Measurements from ENCODE around the gene SLC17A3. TPM values are rescaled to one million over a fixed set of nuclear protein-coding genes. Genes with fewer than 3 reads are reported as not detected.

Gene SLC17A3
- total and polyA plus RNA-seq, 2 experiments from 2014 or later: not detected

GRCh38 chr6:25921525-25922203 is 47.6 kb upstream of the SLC17A3 start:
- TF ChIP-seq POLR2AphosphoS5 (IDR thresholded peaks at IDR 0.05; ENCODE audit: low read depth) (no peak), EZH2 (IDR thresholded peaks at IDR 0.05; ENCODE audit: low read depth, unreplicated experiment) (no peak), ZNF331 (CRISPR knock-in tag; IDR thresholded peaks at IDR 0.05; ENCODE audit: low read depth) (no peak), EZH2phosphoT487 (IDR thresholded peaks at IDR 0.05; ENCODE audit: unreplicated experiment) (no peak), ZNF114 (CRISPR knock-in tag; IDR thresholded peaks at IDR 0.05) (no peak)
- Histone ChIP-seq H3K9me2 (ENCODE audit: insufficient read depth) (0 out of 2 replicates have a peak, but pooled peaks cover 3% of the 10 kb centered on the region), H2AFZ (no peak overlapping the region), H3F3A (replicated peaks; ENCODE audit: low read depth) (no peaks in the 10 kb centered on the region), H3K79me2 (replicated peaks; ENCODE audit: insufficient read depth) (no peaks in the 10 kb centered on the region), H3K4me3 (no peak overlapping the region), H3K4me2 (no peak overlapping the region), H3K36me3 (ENCODE audit: insufficient read depth) (no peaks in the 10 kb centered on the region), H4K20me1 (replicated peaks; ENCODE audit: insufficient read depth) (no peaks in the 10 kb centered on the region), H3K27me3 (ENCODE audit: insufficient read depth) (no peaks in the 10 kb centered on the region), H3K4me1 (ENCODE audit: insufficient read depth) (no peaks in the 10 kb centered on the region), H3K27ac (ENCODE audit: low read depth) (no peak overlapping the region)
- Mint-ChIP-seq H3K36me3 (ENCODE audit: low read depth) (no peaks in the 10 kb centered on the region), H3K4me3 (no peak overlapping the region), H3K9me3 (no peaks in the 10 kb centered on the region), H3K27me3 (ENCODE audit: insufficient read depth, low read depth, poor library complexity) (no peaks in the 10 kb centered on the region), H3K4me1 (no peaks in the 10 kb centered on the region; the same call in 2 of the 3 replicates), H3K27ac (no peak overlapping the region)
- ATAC-seq (no peak), DNase-seq (ENCODE audit: low spot score) (no peak)

GRCh38 chr6:25919657-25920056 is 45.6 kb upstream of the SLC17A3 start:
- Histone ChIP-seq H3K4me2 (no peak overlapping the region), H3K79me2 (replicated peaks; ENCODE audit: insufficient read depth) (no peaks in the 10 kb centered on the region), H3K36me3 (ENCODE audit: insufficient read depth) (no peaks in the 10 kb centered on the region), H3K4me3 (no peak overlapping the region), H3K27me3 (ENCODE audit: insufficient read depth) (no peaks in the 10 kb centered on the region), H3K4me1 (ENCODE audit: insufficient read depth) (no peaks in the 10 kb centered on the region), H3F3A (replicated peaks; ENCODE audit: low read depth) (no peaks in the 10 kb centered on the region), H3K9me2 (ENCODE audit: insufficient read depth) (0 out of 2 replicates have a peak, but pooled peaks cover 4% of the 10 kb centered on the region), H4K20me1 (replicated peaks; ENCODE audit: insufficient read depth) (no peaks in the 10 kb centered on the region), H3K27ac (ENCODE audit: low read depth) (no peak overlapping the region), H2AFZ (0 out of 2 replicates have a peak overlapping the region, but pooled peaks have one; percentile 74)
- H3K27ac Mint-ChIP-seq: no peak overlapping the region
- no peak overlapping the region for H3K4me3 Mint-ChIP-seq
- no peak for ATAC-seq
- no peaks in the 10 kb centered on the region for H3K36me3 Mint-ChIP-seq (ENCODE audit: low read depth)
- H3K4me1 Mint-ChIP-seq: no peaks in the 10 kb centered on the region
- no peaks in the 10 kb centered on the region for H3K27me3 Mint-ChIP-seq (ENCODE audit: insufficient read depth, low read depth, poor library complexity)
- DNase-seq (ENCODE audit: low spot score): no peak
- H3K9me3 Mint-ChIP-seq: no peaks in the 10 kb centered on the region
- TF ChIP-seq CREB1 (CRISPR knock-in tag; IDR thresholded peaks at IDR 0.05; ENCODE audit: low read depth) (no peak), STAT1 (IDR thresholded peaks at IDR 0.05; ENCODE audit: unreplicated experiment) (no peak), NANOG (IDR thresholded peaks at IDR 0.05; ENCODE audit: borderline replicate concordance) (no peak), ZNF114 (CRISPR knock-in tag; IDR thresholded peaks at IDR 0.05) (no peak), EZH2 (IDR thresholded peaks at IDR 0.05; ENCODE audit: low read depth, unreplicated experiment) (no peak), ZNF331 (CRISPR knock-in tag; IDR thresholded peaks at IDR 0.05; ENCODE audit: low read depth) (no peak), JUNB (IDR thresholded peaks at IDR 0.05; ENCODE audit: unreplicated experiment) (no peak)
- TF ChIP-seq, protein P1, sequence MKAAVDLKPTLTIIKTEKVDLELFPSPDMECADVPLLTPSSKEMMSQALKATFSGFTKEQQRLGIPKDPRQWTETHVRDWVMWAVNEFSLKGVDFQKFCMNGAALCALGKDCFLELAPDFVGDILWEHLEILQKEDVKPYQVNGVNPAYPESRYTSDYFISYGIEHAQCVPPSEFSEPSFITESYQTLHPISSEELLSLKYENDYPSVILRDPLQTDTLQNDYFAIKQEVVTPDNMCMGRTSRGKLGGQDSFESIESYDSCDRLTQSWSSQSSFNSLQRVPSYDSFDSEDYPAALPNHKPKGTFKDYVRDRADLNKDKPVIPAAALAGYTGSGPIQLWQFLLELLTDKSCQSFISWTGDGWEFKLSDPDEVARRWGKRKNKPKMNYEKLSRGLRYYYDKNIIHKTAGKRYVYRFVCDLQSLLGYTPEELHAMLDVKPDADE (IDR thresholded peaks at IDR 0.05): no peak
- TF ChIP-seq, protein P2, sequence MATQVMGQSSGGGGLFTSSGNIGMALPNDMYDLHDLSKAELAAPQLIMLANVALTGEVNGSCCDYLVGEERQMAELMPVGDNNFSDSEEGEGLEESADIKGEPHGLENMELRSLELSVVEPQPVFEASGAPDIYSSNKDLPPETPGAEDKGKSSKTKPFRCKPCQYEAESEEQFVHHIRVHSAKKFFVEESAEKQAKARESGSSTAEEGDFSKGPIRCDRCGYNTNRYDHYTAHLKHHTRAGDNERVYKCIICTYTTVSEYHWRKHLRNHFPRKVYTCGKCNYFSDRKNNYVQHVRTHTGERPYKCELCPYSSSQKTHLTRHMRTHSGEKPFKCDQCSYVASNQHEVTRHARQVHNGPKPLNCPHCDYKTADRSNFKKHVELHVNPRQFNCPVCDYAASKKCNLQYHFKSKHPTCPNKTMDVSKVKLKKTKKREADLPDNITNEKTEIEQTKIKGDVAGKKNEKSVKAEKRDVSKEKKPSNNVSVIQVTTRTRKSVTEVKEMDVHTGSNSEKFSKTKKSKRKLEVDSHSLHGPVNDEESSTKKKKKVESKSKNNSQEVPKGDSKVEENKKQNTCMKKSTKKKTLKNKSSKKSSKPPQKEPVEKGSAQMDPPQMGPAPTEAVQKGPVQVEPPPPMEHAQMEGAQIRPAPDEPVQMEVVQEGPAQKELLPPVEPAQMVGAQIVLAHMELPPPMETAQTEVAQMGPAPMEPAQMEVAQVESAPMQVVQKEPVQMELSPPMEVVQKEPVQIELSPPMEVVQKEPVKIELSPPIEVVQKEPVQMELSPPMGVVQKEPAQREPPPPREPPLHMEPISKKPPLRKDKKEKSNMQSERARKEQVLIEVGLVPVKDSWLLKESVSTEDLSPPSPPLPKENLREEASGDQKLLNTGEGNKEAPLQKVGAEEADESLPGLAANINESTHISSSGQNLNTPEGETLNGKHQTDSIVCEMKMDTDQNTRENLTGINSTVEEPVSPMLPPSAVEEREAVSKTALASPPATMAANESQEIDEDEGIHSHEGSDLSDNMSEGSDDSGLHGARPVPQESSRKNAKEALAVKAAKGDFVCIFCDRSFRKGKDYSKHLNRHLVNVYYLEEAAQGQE (IDR thresholded peaks at IDR 0.05; ENCODE audit: unreplicated experiment): no peak
